Midbrain (tissue), 1 donor: Measurements from ENCODE around the gene MAPK13.
A peak's percentile ranks its signal among the peaks of the same experiment; 100 is the strongest.
"Not testable (repeated sequence)": the region's sequence is repeated elsewhere in the genome, so short reads cannot be mapped to it uniquely, and the experiment has no call there.

Experiments
- DNase-seq: peaks from one replicate; lab custom pipeline; 2025; lab: John Stamatoyannopoulos, UW

The MAPK13 gene

DNA sequence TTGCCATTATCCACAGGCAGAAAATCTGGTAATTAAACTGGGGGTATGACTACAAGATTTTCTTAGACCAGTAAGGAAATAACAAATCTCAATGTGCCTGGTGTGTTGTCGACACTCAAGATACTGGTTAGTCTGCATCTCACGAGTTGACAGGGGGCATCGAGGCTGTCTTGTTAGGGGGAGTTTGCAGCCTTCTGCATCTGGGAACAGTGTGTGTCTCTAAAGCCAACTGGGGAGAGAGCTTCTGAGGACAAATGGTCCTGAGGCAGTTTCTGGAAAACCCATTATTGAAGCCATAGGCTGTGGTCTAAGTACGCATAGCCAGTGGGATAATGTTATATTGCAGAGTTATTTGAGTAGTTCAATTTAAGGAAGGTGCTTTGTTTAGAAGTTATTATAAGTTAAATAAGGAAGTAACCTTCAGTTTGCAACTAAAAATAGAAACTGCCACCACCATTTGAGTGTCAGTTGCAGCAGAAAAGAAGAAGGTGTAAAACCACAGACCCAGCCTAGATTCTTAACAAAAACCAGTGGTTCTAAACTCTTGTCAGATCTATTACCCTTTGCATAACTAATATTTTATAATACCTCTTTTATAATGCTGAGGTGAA, 15.4 kb upstream of the MAPK13 start:
- DNase-seq = no peak

DNA sequence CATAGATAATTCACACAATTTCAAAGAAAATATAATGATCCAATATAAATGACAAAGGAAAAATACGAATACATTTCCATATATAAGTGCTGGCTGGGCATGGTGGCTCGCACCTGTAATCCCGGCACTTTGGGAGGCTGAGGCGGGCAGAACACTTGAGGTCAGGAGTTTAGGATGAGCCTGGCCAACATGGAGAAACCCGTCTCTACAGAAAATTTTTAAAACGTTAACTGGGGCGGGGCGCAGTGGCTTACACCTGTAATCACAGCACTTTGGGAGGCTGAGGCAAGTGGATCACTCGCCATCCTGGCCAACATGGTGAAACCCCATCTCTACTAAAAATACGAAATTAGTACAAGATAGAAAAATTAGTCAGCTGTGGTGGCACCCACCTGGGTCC, 14.9 kb upstream of the MAPK13 start:
- DNase-seq = no peak

DNA sequence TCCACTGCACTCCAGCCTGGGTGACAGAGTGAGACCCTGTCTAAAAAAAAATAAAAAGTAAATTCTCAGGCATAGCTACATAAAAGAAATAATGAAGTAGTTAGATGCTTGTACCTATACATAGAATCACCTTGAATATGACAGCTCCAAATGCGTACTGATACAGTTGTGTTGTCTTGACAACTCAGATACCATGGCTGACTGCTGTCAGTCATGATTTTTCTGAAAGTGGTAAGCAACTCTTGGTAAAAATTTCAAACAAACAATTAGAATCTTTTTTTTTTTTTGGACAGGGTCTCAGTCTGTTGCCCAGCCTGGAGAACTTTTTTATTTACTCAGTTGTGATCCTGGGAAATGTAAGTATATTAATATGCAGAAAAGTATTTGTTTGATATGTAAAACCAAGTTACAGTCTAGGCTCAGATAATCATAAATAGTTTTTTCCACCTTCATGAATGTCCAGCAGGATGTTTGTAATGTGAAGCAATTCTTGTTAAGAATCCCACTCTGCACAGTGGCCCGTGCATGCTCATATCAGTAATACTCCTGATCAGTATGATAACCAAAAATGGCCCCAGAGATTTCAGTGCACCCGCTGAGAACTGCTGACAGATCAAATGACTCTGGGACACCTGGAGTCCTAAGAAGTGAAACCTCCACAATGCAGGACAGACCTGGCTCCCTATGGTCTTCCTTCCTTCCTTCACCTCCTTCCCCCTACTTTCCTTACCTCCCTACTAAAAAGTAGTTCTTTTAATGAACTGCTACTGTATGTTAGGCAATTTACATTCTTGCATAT, 14.0 kb upstream of the MAPK13 start:
- DNase-seq = no peak

DNA sequence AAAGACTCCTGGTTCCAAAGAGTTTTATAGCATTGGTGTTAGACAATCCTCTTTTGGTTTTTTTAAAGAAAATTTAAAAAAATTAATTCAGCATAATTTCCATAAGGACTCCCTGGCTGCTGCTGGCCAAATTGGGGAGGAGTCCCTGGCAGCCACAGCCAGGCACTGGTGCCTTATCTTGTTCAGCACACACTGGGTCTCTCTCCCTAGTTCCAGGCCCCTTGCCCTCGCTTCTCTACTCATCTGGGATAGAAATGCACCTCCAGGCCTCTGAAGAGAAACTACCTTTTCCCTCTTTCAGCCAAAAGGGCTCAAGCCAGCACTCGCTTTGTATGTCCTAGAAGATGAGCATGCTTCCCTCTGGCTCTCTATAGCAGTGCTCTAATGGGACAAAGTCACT, 13.4 kb upstream of the MAPK13 start:
- no peak for DNase-seq

DNA sequence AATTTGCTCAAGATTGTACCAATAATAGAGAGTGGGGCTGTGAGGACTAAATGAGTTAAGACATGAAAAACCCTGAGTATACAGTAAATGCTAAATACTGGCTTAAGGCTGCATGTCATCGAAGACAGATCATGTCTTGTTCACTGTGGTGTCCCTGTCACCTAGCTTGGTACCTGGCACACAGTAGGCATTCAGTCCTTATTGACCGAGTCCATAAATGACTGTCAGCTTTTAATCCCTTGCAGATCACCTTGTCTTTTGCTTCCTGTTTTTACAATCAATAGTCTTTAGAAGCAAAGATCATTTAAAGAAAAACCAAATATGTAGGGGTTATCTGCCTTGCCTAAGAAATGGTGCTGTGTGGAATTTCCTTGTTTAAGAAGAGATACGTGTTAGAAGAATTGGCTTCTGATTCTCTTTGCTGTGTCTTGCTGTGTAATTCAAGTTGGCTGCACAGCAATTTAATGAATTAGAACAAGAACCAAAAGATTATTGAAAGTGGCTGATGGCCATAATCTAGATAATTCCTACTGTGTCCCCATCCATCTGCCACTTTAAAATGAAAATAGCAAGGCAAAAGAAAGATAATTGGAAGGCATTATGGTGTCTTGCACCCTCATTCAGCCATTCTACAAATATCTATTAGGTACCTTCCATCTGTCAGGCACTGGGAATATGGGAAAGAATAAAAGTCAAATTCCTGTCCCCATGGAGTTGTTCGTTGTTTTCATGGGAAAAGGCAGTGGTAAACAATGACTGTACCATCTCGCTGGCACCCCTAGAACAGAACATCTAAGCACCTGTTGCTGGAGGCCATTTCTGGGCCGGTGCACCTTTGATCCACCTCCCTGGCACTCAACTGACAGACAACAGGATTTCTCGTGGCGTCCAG, 12.4 kb upstream of the MAPK13 start:
- no peak for DNase-seq

DNA sequence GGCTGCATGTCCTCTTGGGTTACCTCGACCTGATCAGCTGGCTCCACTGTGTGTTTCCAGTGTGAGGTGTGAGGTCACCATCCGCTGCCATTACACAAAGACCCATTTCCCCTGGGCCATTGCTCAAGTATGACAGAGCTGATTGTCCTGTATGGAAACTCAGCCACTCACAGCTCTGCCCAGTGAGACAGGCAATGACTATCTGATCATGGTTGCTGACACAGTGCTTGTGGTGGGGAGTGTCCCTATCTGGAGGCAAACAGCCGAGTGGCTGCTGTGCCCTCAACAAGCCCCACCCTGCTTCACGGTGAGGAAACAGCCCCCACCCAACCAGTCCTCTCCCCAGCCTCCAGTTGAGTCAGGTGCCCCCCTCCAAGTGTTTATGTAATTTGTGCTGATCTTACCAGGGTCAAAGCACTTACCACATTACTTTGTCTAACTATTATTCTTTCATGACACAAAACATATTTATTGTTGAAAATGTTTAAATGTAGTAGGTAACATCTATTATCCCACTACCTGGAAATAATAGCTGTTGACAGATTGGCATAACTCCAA, 11.7 kb upstream of the MAPK13 start:
- no peak for DNase-seq

DNA sequence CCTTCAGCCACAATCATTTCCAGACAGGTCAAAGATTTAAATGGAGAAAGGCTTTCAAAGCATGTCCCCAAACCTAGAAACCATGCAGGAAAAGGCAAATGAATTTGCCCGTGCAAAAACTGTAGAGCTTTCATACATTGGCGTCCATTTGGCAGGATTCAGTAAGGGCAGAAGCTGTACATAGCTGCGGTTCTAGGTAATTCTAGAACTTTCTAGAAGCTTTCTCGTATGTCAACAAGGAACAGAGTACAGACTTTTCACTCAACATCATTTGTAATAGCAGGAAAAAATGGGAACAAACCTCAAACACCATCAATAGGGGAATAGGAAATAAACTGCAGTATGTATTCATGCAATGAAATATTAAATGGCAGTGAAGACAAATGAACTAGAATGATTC, 11.1 kb upstream of the MAPK13 start:
- DNase-seq = no peak

DNA sequence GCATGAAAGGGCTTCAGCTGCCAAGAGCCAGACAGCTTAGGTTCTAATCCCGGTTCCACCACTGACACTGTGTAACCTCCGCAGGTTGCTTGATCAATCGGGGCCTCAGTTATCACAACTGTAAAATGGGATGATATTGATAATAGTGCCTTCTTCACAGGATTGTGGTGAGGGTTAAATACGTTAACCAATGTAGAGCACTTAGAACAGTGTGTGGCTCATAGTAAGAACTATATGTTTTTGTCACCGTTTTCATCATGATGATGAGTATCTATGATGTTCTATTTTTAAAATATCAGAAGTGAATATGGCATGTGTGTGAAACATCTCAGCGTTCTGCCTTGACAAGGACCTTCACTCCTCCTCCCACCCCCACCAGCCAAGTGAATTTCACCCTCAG, 10.3 kb upstream of the MAPK13 start:
- DNase-seq = no peak

DNA sequence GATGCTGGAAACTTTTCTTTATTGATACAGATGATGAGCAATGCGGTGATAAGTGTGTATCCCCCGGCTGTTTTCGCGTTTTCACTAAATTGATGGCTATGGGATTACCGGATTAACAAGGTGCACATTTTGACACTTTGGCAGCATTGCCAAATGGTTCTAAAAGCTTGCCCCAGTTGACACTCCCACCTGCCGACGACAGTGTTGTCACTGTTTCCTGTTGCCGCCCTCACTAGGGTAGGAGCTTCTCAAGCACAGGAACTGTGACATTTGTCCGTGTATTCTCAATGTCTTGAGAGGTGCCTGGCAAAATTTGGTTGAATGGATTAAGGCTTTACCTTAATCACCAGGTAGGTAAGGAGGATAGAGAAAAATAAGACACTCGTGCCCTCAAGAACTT, 9.8 kb upstream of the MAPK13 start:
- no peak for DNase-seq

DNA sequence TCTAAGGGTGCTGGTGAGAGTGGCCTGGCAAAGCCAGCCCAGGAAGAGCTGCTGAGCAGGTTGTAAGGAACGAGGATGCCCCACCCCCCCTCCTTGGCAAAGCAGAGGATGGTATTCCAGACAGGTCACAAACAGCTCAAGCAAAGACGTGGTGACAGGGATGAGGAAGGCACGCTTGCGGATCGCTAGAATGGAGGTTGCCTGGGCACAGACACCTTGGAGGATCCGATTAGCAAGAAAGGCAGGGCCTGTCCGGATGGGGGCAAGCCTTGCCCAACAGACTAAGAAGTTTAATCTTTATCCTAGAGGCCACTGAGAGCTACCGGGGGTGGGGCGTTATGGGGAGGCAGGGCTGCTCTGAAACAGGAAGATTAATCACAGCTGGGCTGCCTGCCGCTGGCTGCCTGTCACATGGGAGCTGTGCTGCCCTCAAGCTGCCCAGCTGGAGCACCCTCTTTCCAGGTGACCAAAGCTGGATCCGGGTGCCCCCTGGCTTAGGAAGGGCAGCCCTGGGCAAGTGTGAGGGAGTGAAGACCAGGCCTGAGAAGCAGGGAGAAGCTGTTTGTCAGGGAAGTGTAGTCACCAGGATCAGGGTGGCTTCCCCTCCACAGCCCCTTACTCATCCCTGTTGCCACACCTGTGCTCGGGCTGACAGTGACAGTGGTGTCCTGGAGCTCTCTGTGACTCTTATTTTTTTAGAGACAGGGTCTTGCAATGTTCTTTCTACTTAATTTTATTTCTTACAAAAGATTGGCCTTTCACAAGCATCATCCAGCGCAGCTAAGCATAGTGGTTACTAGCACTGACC, 9.1 kb upstream of the MAPK13 start:
- DNase-seq = no peak

DNA sequence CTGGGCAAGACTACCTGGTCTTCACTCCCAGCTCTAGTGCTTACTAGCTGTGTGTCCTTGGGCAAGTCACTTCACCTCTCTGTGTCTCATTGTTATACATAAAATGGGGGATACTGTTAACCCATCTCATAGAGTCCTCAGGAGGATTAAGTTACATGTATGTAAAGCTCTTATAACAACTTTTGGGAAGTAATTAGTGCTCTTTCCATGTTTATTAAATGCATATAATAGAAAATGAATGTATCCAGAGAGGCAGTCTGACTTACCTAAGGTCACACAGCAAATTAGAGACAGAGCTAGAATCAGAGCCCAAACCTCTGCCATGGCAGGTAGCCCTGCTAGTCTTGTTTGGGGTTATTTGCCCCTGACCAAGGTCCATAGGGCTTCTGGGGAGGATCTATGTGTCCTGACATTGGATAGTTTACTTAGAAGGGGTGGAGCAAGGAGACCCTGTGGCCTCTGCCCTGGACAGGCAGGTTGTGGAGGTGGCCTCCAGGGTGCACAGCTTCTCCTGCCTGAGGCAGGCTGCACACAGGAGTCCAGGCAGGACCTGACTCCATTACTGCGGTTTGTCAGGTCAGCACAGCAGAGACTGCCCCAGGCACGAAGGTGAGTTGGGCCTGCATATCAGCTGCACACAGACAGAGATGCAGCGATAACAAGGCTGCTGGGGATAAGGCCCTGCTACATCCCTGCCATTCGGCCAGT, 8.4 kb upstream of the MAPK13 start:
- DNase-seq = no peak

DNA sequence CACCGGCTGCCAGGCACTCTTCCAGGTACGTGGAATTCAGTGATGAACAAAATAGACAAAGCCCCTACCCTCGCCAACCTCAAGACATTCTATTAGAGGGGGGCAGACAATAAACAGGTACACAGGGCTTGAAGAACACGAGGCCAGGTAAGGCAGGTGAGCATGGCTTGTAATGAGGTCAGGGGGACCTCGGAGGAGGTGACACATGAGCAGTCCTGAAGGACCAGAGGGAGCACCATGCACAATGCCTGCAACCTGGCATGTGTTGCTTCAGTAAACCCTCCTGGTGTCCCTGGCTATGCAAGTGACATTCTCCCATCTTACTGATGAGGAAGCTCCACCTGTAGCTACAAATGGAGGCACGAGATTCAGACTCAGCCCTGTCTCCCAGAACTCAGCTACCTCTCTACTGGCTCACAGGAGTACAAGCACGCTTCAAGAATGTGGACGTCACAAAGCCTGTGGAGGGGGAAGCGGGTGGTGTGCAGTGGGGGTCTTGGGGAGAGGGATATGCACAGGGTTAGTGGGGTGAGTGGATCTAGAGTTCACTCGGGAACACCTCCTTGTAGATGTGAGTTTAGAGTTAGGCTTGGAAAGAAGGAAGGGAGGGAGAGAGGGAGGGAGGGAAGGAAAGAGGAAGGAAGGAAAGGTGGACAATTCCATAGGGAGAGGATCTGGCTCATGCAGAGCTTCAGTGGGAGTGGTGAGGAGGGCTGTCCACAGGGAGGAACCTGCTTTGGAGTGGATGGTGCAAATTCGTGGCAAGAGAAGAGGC, 7.6 kb upstream of the MAPK13 start:
- no peak for DNase-seq

DNA sequence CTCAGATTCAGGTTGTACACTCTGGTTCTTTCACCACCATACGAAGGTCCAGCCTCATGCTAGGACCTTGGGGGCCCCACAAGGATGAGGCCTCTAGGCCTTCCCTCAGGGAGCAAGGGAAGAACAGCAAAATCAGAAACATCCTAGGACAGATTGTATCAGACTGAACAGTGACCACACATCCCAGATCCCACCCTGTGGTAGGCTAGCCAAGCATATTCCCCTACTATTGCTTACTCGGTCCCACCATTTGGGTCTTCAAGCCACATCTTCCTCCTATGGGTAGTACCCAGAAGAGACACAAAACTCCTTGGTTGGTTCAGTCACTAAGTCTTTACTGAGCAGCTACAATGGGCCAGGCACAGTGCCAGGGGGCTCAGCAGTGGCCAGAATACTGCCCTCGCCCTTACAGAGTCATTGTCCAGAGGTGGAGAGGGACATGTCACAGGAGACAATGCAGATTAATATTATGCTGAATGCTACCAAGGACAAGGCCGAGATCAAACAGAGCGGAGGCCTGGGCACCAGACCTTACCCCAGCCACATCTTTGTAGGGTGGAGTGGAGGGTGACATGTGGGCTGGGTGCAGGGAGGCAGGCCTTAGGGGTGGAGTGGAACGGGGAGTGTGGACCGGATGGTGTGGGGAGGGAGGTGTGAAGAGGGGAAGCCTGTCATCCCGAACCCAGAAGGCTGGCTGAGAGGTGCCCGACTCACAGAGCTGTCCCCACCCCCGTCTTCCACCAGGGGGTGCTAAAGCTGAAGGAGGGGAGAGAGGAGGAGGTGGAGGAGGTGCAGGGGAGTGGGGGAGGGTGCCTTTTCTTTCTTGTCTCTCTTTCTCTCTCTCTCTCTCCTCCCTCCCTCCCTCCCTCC, 6.8 kb upstream of the MAPK13 start:
- DNase-seq = peak; percentile 81

DNA sequence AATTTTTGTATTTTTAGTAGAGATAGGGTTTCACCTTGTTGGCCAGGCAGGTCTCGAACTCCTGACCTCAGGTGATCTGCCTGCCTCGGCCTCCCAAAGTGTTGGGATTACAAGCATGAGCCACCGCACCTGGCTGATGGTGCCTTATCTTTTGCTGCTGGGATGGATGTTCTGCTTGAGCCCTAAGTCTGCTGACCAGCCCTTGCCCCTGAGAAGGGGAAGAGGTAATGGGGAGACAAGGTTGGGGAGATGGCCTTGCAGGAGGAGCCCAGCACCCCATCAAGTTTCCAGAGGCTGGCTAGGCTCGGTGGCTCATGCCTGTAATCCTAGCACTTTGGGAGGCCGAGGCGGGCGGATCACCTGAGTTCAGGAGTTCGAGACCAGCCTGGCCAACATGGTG, 6.0 kb upstream of the MAPK13 start:
- not testable (repeated sequence) for DNase-seq

DNA sequence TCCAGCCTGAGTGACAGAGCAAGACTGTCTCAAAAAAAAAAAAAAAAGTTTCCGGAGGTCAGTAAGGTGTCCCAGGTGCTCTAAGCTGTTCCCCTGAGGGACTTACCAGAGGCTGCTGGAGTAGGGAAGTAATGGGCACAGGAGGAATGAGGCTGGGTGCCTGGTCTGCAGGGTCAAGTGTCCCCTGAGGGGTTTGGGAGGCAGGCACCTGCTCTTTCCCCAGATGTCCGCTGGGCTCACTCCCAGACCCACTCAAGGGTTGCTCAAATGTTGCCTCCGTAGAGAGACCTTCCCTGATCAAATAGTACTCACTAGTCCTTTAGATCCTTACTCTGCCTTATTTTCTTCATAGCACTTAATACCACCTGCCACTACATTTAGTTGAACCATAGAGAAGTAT, 5.4 kb upstream of the MAPK13 start:
- no peak for DNase-seq

DNA sequence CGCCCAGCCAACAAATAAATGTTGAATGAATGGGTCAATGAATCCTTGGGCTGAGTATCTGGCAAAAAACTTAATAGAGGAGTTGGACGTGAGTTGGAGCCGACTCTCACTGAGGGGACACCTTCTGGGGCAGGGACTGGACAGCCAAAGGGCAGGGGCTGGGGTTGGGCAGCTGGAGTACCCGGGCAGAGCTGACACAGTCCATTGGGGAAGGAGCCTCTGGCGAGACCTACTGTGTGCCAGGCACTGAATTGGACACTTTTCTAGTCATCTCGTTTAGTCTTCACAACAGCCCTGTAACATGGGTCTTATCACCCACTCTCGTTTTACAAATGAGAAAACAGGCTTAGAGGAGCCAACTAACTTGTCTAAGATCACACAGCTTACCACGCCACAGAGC, 4.7 kb upstream of the MAPK13 start:
- DNase-seq = no peak

DNA sequence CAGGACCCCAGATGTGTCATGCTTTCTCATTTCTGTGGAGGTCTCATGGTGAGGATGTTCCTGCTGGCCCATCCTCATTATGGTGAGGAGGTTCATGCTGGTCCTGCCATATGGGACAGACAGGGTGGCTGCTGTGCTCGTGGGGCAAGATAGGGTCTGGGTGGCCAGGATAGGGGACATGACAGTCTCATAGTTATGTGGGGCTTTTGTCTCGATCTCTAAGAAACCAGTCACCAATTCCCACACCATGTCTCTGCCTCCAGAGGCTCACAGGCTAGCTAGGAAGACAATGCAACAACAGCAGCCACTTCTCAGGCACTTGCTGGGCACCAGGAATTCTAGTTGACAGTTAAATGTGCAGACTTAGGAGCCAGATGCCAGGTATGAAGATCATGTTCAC, 4.2 kb upstream of the MAPK13 start:
- no peak for DNase-seq

DNA sequence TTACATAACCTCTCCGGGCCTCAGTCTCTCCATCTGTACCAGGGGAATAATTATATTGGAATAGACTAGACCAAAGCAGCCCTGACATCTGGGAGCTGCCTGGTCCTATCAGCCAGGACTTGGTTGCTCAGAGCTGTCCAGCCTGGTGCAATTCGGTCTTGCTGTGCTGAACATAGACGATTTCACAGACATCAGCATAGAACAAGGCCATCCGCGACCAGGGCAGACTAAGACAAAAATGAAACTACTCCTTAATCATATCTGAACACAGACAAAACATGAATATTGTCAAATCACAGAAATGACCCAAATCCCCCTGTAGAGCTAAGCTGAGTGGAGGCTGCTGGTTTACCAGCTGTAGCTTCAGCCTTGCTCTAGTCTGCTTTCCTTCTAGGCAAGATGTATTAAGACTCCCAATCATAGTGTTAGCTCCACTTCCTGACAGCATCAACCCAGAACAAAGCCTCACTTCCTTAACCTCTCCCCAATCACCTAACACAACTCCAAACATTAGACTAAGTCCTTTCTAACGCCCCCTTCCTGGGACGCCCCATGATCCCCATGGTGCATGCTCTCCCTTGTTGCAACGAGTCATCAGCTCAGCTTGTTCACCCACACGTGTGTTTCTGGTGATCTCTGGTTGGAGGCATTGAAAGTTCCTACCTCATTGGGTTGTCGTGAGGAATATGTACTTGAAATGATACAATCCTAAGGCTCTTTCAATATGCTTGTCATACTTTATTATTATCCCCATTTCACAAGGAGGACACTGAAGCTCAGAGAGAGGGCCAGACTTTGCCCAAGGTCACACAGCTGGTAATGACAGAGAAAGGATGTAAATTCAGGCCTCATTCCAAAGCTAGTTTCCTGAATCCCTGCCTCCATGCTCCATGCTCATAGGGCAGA, 3.5 kb upstream of the MAPK13 start:
- DNase-seq = no peak
